ENCODE measurements around the gene PARD3B.

Gene PARD3B

DNA sequence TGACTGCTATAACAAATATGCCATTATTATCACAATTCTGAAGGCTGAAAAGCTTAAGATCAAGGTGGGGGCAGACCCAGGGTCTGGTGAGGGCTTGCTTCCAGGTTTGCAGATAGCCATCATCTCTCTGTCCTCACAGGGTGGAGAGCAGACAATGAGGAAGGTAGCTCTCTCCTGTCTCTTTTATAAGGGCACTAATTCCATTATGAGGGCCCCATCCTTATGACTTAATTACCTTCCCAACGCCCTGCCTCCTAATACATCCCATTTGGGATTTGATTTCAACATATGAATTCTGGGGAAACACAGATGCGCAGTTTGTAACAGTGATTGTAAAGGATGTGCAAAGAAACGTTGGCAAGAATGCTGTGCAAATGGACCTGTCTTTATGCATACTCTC is 44.8 kb downstream of the PARD3B start:
- no peak for DNase-seq

DNA sequence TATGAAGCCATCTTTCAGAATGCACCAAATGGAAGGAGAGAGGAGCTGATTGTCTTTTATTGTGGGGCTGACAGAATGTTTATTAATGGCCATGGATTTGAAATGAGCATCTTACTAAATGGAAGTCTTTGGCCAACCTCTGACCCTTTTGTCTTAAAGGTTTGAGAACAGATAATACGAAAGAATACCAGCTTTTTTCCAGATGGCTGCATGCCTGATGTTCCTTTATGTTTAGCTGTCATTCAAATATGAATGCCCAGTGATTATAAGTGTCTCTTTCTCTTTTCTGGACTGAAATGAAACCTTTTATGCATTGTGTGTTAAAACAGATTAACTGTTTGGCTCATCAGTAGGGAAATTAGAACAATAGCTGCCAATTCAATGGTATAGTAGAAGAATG is 46.0 kb downstream of the PARD3B start:
- no peak for DNase-seq

- DNase-seq = no peak
These were observed 58.8 kb downstream of the PARD3B start for GRCh38 chr2:204604061-204604460.

DNA sequence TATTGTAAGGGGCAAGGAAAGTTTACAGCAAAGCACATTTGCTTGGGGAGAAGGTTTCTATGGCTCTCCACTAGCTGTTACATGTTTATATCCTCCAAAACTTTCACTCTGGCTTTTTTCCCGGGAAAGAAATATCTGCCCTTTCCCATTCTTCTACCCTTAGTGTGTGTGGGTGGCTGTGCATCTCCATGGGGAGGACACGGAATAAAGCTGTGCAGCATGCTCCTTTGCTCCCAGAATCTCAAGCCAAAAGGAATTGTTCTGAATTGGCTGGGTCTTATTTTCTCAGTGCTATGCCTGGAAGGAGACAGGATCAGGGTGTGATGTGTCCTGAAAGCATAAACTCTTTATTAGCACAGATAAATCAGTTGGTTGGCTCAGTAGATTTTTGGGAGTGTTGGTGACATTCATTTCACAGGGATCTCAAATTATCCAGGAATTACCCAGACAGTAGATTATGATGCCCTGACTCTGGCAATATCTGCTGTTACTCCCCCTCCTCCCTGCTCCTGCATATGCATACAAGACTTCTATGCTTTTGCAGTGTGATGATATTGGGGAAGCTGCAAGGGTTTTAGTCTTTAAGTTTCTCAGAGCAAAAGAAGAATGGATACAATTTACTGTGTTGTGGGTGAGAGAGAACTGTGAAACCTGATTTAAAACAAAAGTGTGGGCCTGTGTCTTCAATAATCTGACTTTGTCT is 63.1 kb downstream of the PARD3B start:
- peak; percentile 58 for DNase-seq

DNA sequence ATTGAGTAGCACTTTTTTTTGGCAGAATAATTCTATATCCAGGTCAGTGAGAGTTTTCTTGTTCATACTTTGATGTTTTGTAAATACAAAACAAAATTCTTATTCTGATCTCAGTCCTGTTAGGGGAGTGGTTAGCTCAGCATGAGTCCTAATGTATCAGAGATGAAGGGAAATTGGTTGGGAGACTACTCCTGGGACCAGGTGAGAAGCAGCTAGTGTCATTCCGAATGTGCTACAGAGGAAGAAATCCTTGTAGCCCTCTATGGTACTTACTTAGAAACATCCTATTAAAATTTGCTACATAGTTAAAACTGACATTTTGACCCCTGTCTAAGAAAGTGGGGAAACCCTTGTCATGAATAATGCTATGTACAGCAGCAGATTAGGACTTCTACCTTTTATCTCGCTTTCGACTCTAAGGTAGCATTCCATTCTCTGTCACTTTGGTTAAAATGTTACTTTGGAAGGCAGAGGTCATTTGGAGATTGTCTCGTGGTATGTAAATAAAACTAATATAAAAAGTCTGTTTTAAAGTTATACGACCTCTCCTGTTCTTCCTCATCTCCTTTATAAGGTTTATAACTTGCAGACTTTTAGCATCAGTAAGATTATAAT is 65.8 kb downstream of the PARD3B start:
- DNase-seq = no peak

DNA sequence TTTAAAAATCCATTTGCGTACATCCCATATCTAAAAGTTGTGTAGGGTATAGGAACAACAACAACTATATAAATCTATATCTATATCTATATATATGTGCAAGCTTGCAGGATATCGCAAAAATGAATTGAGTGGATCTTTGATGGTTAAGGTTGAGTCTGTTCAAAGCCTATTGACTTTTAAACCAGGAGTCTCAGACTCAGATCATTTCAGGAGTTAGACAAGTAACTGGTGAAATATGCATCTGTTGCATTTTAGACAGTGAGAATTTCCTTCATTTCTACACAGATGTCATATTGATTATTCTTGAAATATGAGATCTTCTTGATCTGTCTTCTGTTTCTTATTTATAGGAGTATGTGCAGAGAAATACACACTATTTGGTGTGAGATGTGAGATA is 66.5 kb downstream of the PARD3B start:
- DNase-seq = no peak

- DNase-seq = no peak
These were observed 68.4 kb downstream of the PARD3B start for GRCh38 chr2:204613635-204614034.

DNA sequence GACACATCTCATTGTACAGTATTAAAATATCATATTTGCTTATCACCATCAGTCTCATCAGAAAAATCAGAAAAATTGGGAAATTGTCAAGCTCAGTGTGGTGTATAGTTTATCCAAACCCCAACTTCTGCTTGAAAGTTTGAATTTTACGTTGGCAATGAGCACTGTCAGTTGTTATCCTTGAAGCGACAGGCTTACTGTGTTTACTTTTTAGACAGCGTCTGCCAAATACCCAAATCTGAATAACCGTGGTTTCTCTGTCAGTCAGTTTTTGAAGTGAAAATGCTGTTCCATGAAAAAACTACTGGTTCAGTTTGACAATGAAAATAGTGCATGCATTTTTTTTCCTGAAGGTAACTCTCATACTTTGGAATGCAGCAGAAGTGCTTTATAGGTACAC is 70.2 kb downstream of the PARD3B start:
- no peak for DNase-seq

- DNase-seq = no peak
These were observed 79.9 kb downstream of the PARD3B start for GRCh38 chr2:204625135-204625534.

- DNase-seq = no peak
These were observed 83.8 kb downstream of the PARD3B start for GRCh38 chr2:204628926-204629712.

GRCh38 chr2:204632410-204632809 is 87.1 kb downstream of the PARD3B start:
- no peak for DNase-seq

DNA sequence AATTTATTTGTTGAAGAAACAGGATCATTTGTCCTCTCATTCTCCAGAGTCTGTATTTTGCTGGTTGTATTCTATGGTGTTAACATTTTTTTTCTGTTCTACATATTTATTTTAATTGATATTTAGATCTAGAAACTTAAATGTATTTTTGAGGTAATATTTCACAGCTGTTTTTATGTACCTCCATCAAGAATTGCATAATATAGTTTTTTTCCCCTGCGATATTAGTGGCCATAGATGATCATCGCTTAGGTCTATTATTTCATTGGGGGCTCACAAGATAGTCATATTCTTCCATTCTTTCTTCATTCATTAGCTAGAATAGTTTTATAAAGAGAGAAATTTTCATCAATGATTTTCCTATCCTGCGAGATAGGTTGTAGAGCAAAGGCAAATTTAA is 89.3 kb downstream of the PARD3B start:
- no peak for DNase-seq

- DNase-seq = no peak
These were observed 90.2 kb downstream of the PARD3B start for GRCh38 chr2:204635478-204635877.

- DNase-seq = no peak
These were observed 93.4 kb downstream of the PARD3B start for GRCh38 chr2:204638471-204639194.

DNA sequence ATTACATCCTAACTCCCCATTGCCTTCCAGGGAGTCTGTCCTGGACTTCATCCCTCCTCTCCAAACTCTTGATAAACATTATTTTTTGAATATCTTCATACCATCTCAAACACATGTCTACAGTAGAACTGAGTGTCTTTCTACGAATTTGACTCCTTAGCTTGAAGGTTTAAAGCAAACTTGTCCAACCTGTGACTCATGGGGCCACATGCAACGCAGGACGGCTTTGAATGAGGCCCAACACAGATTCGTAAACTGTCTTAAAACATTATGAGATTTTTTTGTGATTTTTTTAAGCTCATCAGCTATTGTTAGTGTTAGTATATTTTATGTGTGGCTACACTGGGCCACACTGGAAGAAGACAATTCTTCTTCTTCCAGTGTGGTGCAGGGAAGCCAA is 98.1 kb downstream of the PARD3B start:
- no peak for DNase-seq

DNA sequence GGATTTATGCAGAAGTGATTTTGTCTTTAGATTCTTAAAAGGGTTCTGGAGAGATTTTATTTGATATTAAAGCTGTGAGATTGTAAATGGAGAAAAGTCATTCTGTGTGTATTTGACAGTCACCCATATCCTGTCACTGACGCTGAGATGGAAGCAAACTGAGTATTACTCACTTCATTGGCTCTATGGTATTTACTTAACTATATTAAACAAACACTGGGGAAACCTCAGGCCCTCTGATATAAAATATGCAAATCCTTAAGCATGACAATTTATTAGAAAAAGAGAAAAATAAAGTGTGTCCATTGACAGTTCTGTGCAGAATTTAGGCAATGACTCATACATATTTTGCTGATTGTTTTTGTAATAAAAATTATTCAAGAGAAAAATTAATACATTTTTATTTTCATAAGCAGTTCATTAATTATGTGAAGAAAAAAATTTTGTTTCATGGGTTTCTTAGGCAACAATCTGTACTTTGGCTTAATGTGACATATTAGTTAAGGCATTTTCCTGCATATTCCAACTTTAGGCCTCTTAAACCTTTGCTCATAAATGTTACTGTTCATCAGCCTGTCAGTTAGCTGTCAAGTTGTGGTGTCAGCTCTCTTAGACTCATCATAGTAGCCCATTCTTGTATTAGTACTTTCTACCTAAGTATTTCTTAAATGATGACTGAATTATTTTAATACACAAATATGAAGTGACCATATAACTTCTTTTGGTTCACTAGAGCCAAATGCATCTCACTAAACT is 99.9 kb downstream of the PARD3B start:
- DNase-seq = no peak

GRCh38 chr2:204647626-204648025 is 102.4 kb downstream of the PARD3B start:
- DNase-seq = no peak

DNA sequence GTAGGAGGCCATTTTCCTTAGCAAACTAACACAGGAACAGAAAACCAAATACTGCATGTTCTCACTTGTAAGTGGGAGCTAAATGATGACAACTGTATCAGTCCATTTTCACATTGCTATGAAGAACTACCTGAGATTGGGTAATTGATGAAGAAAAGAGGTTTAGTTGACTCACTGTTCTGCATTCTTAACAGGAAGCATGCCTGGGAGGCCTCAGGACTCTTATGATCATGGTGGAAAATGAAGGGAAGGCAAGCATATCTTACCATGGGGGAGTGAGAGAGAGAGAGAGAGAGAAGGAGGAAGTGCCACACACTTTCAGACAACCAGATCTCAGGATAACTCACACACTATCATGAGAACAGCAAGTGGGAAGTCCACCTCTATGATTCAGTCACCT is 105.3 kb downstream of the PARD3B start:
- DNase-seq = no peak

DNA sequence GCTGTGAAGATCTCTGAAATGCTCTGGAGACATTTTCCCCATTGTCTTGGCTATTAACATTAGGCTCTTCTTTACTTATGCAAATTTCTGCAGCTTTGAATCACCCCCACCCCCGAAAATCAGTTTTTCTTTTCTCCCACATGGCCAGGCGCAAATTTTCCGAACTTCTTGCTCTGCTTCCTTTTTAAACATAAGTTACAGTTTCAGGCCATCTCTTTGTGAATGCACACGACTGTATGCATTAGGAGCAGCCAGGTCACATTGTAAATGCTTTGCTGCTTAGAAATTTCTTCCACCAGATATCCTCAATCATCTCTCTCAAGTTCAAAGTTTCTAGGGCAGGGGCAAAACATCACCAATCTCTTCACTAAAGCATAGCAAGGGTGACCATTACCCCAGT is 106.8 kb downstream of the PARD3B start:
- no peak for DNase-seq

DNA sequence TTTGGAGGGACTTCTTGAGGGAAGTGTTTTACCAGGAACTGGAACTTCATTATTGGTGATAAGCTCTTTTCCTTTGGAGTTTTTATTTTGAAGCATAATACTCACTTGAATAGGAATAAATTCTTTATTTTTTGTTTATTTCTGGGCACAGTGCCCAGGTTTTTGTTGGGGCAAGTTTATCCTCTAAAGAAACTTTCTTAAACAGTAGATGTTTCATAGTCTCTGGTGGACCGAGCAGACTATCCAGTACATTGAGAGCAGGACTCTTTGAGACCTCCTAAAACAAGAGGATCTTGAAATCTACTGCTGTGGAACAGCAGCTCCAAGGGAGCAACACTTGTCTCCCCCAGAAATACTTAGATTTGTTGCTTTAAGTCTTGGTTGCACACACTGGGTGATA is 109.4 kb downstream of the PARD3B start:
- DNase-seq = no peak

GRCh38 chr2:204655101-204655500 is 109.8 kb downstream of the PARD3B start:
- no peak for DNase-seq

DNA sequence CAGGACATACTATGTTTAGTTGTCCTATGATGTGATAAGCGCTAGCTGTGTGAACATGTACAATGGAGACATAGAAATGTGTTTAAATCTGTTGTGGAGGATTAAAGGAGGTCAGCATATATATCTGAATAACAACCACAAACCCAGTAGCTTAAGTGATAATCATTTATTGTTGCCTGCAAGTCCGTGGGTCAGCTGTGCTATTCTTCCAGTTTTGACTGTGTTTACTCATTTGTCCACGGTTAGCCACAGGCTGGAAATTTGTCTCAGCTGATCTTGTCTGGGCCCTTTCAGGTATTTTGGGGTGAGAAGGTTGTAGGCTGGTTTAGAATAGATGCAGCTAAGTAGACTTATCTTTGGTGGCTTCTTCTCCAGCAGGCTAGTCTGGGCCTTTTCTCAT is 110.4 kb downstream of the PARD3B start:
- DNase-seq = no peak

DNA sequence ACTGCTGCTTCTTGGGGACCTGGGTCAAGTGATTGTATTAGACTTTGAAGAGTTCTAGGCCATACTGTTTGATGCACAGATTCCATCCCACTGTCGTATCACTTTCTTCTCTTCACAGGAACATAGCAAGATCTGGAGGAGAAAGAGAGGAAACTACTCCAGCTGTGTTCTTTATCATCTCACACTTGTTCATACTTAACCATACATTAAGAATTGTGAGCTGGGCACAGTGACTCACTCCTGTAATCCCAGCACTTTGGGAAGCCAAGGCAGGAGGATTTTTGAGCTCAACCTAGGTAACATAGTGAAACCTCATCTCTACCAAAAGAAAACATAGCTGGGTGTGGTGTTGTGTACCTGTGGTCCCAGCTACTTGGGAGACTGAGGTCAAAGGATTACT is 111.7 kb downstream of the PARD3B start:
- no peak for DNase-seq
